Ovary (tissue), 3 donors: Measurements from ENCODE around the gene PI4KA.

Experiments used
- CTCF ChIP-seq, 3 donors: fragments of 450-650 bp in 2 of 3; fragments of 200-600 bp in 1 of 3; IDR thresholded peaks; one replicate each; pipeline versions ENCODE4 v1.5.1 to v1.8.0; 2016 to 2022; ENCODE audit warnings: antibody characterized with exemption in 3 of 3, mild to moderate bottlenecking in 1 of 3
- EP300 ChIP-seq: sonication (generic); formaldehyde crosslinking; IDR thresholded peaks from one replicate; pipeline ENCODE4 v1.6.1; 2017; ENCODE audit warnings: antibody characterized with exemption
- donor health status: DM: no; HTN: no; CAD: no.

GRCh38 chr22:20786536-20786979, 72.1 kb downstream of the PI4KA start:
- no peak for TF ChIP-seq CTCF (IDR thresholded peaks at IDR 0.05)
- TF ChIP-seq EP300: no peak
